ENCODE data around the gene CDC42BPG.

CDC42BPG gene

DNA sequence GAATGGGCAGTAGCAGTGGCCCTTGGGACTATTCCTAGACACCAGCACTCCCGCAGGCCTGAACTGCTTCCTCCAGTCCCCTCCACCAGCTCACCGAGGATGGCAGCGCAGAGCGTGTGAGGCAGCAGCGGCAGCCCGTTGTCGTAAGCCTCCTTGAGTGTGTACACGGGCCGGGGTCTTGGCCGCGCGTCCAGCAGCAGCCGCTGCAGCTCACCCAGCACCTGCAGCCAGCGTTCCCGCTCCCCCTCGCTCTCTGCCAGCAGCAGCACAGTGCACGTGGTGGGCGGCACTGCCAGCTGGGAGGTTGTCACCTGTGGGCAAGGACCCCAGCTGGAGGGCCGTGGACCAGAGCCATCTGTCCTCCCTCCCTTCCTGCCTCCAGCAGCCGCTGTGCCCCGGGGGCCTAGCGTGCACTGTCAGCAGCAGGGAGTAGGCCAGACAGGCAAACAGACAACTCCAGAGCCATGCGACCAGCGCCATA, 13.0 kb downstream of the CDC42BPG start:
- H3K4me1 ChIP-seq (ENCODE audit: control insufficient read depth, insufficient read depth, low read length), result no peaks in the 10 kb centered on the region
- no peaks in the 10 kb centered on the region for H3K9me3 ChIP-seq (ENCODE audit: control insufficient read depth, insufficient read depth, low read depth, low read length)
- no peak overlapping the region for H3K27ac ChIP-seq (ENCODE audit: extremely low read depth, low read depth, low read length)
- H3K36me3 ChIP-seq (ENCODE audit: control insufficient read depth in 2 of 2, insufficient read depth in 1 of 2, low read length in 2 of 2), result peaks cover 0 to 21% of the 10 kb centered on the region in 2 experiments; a peak in 1 of 3 replicates
- ChIA-PET CTCF (interaction anchor here (0.7 kb wide), 1 partner anchor 54 kb away, joined by 3 read pairs; no protein-coding TSS in a partner anchor), POLR2A (interaction anchor here (0.6 kb wide), 1 partner anchor 11 kb away, joined by 6 read pairs; no protein-coding TSS in a partner anchor)
- H3K4me3 ChIP-seq (ENCODE audit: low read depth, low read length), result no peak overlapping the region
- TF ChIP-seq, protein P1, sequence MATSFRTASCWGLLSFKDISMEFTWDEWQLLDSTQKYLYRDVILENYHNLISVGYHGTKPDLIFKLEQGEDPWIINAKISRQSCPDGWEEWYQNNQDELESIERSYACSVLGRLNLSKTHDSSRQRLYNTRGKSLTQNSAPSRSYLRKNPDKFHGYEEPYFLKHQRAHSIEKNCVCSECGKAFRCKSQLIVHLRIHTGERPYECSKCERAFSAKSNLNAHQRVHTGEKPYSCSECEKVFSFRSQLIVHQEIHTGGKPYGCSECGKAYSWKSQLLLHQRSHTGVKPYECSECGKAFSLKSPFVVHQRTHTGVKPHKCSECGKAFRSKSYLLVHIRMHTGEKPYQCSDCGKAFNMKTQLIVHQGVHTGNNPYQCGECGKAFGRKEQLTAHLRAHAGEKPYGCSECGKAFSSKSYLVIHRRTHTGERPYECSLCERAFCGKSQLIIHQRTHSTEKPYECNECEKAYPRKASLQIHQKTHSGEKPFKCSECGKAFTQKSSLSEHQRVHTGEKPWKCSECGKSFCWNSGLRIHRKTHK (tag by site-specific recombination; IDR thresholded peaks at IDR 0.05), result no peak
- TF ChIP-seq ZNF37A (tag by site-specific recombination; IDR thresholded peaks at IDR 0.05) (no peak), BCL6B (tag by site-specific recombination; IDR thresholded peaks at IDR 0.05) (no peak), ZNF670 (tag by site-specific recombination; IDR thresholded peaks at IDR 0.05; ENCODE audit: low read depth) (no peak), GLI4 (tag by site-specific recombination; IDR thresholded peaks at IDR 0.05) (no peak), ZNF404 (tag by site-specific recombination; IDR thresholded peaks at IDR 0.05) (no peak), ZNF785 (tag by site-specific recombination; IDR thresholded peaks at IDR 0.05) (no peak), HOXD13 (CRISPR knock-in tag; IDR thresholded peaks at IDR 0.05; ENCODE audit: borderline replicate concordance) (no peak), ZNF843 (tag by site-specific recombination; IDR thresholded peaks at IDR 0.05) (no peak), ZNF510 (tag by site-specific recombination; IDR thresholded peaks at IDR 0.05; ENCODE audit: insufficient replicate concordance) (no peak), ZNF623 (tag by site-specific recombination; IDR thresholded peaks at IDR 0.05) (no peak), ZNF248 (tag by site-specific recombination; IDR thresholded peaks at IDR 0.05) (no peak), ZNF335 (tag by site-specific recombination; conservative IDR thresholded peaks at IDR 0.05) (no peak), ZNF792 (tag by site-specific recombination; IDR thresholded peaks at IDR 0.05) (no peak), ZNF473 (tag by site-specific recombination; IDR thresholded peaks at IDR 0.05) (no peak), ZNF658 (tag by site-specific recombination; IDR thresholded peaks at IDR 0.05) (no peak)
- TF ChIP-seq, protein P2, sequence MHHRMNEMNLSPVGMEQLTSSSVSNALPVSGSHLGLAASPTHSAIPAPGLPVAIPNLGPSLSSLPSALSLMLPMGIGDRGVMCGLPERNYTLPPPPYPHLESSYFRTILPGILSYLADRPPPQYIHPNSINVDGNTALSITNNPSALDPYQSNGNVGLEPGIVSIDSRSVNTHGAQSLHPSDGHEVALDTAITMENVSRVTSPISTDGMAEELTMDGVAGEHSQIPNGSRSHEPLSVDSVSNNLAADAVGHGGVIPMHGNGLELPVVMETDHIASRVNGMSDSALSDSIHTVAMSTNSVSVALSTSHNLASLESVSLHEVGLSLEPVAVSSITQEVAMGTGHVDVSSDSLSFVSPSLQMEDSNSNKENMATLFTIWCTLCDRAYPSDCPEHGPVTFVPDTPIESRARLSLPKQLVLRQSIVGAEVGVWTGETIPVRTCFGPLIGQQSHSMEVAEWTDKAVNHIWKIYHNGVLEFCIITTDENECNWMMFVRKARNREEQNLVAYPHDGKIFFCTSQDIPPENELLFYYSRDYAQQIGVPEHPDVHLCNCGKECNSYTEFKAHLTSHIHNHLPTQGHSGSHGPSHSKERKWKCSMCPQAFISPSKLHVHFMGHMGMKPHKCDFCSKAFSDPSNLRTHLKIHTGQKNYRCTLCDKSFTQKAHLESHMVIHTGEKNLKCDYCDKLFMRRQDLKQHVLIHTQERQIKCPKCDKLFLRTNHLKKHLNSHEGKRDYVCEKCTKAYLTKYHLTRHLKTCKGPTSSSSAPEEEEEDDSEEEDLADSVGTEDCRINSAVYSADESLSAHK (tag by site-specific recombination; IDR thresholded peaks at IDR 0.05), result no peak

- H3K9me3 ChIP-seq (ENCODE audit: control insufficient read depth, insufficient read depth, low read depth, low read length), result no peaks in the 10 kb centered on the region
- CTCF ChIA-PET, result no interaction called here
- H3K36me3 ChIP-seq (ENCODE audit: control insufficient read depth in 2 of 2, insufficient read depth in 1 of 2, low read length in 2 of 2), result peaks cover 0 to 16% of the 10 kb centered on the region in 2 experiments; a peak in 2 of 3 replicates
- POLR2A ChIA-PET, result interaction anchor here (1.8 kb wide), 1 partner anchor 51 kb away, joined by 5 read pairs; the partner anchor contains the start of gene SF1
- H3K27ac ChIP-seq (ENCODE audit: extremely low read depth, low read depth, low read length), result no peak overlapping the region
- H3K4me3 ChIP-seq (ENCODE audit: low read depth, low read length), result no peak overlapping the region
- no peaks in the 10 kb centered on the region for H3K4me1 ChIP-seq (ENCODE audit: control insufficient read depth, insufficient read depth, low read length)
- no peak for TF ChIP-seq ZNF324 (tag by site-specific recombination; IDR thresholded peaks at IDR 0.05)
- TF ChIP-seq, protein P3, sequence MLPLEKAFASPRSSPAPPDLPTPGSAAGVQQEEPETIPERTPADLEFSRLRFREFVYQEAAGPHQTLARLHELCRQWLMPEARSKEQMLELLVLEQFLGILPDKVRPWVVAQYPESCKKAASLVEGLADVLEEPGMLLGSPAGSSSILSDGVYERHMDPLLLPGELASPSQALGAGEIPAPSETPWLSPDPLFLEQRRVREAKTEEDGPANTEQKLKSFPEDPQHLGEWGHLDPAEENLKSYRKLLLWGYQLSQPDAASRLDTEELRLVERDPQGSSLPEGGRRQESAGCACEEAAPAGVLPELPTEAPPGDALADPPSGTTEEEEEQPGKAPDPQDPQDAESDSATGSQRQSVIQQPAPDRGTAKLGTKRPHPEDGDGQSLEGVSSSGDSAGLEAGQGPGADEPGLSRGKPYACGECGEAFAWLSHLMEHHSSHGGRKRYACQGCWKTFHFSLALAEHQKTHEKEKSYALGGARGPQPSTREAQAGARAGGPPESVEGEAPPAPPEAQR (tag by site-specific recombination; IDR thresholded peaks at IDR 0.05), result no peak
- no peak for TF ChIP-seq ZNF23 (tag by site-specific recombination; IDR thresholded peaks at IDR 0.05; ENCODE audit: borderline replicate concordance)
- TF ChIP-seq ZFP37 (tag by site-specific recombination; IDR thresholded peaks at IDR 0.05), result no peak
- no peak for TF ChIP-seq ZNF664 (tag by site-specific recombination; IDR thresholded peaks at IDR 0.05)
- no peak for TF ChIP-seq ZFP3 (tag by site-specific recombination; IDR thresholded peaks at IDR 0.05; ENCODE audit: low read depth)
- no peak for TF ChIP-seq SP3 (tag by site-specific recombination; IDR thresholded peaks at IDR 0.05)
- TF ChIP-seq ZNF426 (tag by site-specific recombination; IDR thresholded peaks at IDR 0.05), result no peak
- no peak for TF ChIP-seq ZBTB1 (tag by site-specific recombination; IDR thresholded peaks at IDR 0.05)
- TF ChIP-seq ZNF174 (tag by site-specific recombination; IDR thresholded peaks at IDR 0.05), result no peak
- no peak for TF ChIP-seq ZBTB7A (tag by site-specific recombination; IDR thresholded peaks at IDR 0.05; ENCODE audit: low read depth)
Observed at GRCh38 chr11:64829536-64830251, 14.8 kb downstream of the CDC42BPG start.

Data from HEK293 (cell line).